HG02759 (cell line): ENCODE data around the gene NOTCH1.
"Not testable (repeated sequence)": the region's sequence is repeated elsewhere in the genome, so short reads cannot be mapped to it uniquely, and the experiment has no call there.

Experiments used
- ATAC-seq: cut with Tn5 transposase; IDR thresholded peaks from one replicate; pipeline ENCODE4 v1.9.1; 2021; ENCODE audit warnings: mild to moderate bottlenecking, moderate library complexity; ENCODE audit not compliant: unreplicated experiment

The NOTCH1 gene

GRCh38 chr9:136565715-136566552 lies 20.1 kb upstream of the NOTCH1 start:
- ATAC-seq: no peak

GRCh38 chr9:136565086-136565714 lies 19.4 kb upstream of the NOTCH1 start:
- ATAC-seq: no peak

GRCh38 chr9:136564379-136564988 lies 18.6 kb upstream of the NOTCH1 start:
- no peak for ATAC-seq

GRCh38 chr9:136563646-136564325 lies 17.9 kb upstream of the NOTCH1 start:
- ATAC-seq: no peak

- ATAC-seq: no peak
These were observed 17.1 kb upstream of the NOTCH1 start for GRCh38 chr9:136562746-136563495.

- ATAC-seq: no peak
These were observed 15.9 kb upstream of the NOTCH1 start for GRCh38 chr9:136561779-136562178.

- ATAC-seq: no peak
These were observed 14.7 kb upstream of the NOTCH1 start for GRCh38 chr9:136560586-136560985.

GRCh38 chr9:136559371-136559770 lies 13.5 kb upstream of the NOTCH1 start:
- ATAC-seq: not testable (repeated sequence)

GRCh38 chr9:136558846-136559245 lies 13.0 kb upstream of the NOTCH1 start:
- not testable (repeated sequence) for ATAC-seq

GRCh38 chr9:136558373-136558772 lies 12.5 kb upstream of the NOTCH1 start:
- ATAC-seq: no peak

- ATAC-seq: no peak
These were observed 11.2 kb upstream of the NOTCH1 start for GRCh38 chr9:136557036-136557435.

- no peak for ATAC-seq
These were observed 10.3 kb upstream of the NOTCH1 start for GRCh38 chr9:136556166-136556565.

GRCh38 chr9:136554870-136555269 lies 9.0 kb upstream of the NOTCH1 start:
- no peak for ATAC-seq

GRCh38 chr9:136553581-136553980 lies 7.7 kb upstream of the NOTCH1 start:
- no peak for ATAC-seq

- ATAC-seq: no peak
These were observed 6.4 kb upstream of the NOTCH1 start for GRCh38 chr9:136552117-136552703.

- no peak for ATAC-seq
These were observed 5.7 kb upstream of the NOTCH1 start for GRCh38 chr9:136551401-136552116.

- ATAC-seq: no peak
These were observed 4.8 kb upstream of the NOTCH1 start for GRCh38 chr9:136550439-136551289.
